IMR-90 (cell line): Measurements from ENCODE around the gene PSMD2. TPM values are rescaled to one million over a fixed set of nuclear protein-coding genes. Genes with fewer than 3 reads are reported as not detected.

Source experiments
- ATAC-seq: fragments of 200-7000 bp; cut with Tn5 transposase; 2 replicates; pipeline ENCODE4 v1.9.1; 2020; ENCODE audit warnings: low read depth, mild to moderate bottlenecking, moderate library complexity
- BruUV-seq: library from RNA; stranded (reverse); fragments of 400-500 nt; replicated peaks from 2 replicates; lab custom pipeline; 2021; lab: Mats Ljungman, UMichigan
- CTCF ChIA-PET: fragments of 300-600 bp; formaldehyde crosslinking; extraction: SDS; loops from one replicate; lab custom pipeline; 2021; ENCODE audit warnings: antibody characterized with exemption; lab: Yijun Ruan, JAX
- POLR2A ChIA-PET: fragments of 300-600 bp; sonication (Branson Sonifier 250); formaldehyde crosslinking; loops from one replicate; lab custom pipeline; 2022; ENCODE audit warnings: antibody characterized with exemption; ENCODE audit not compliant: unreplicated experiment; lab: Charles Lee
- DNase-seq: peaks from one replicate; pipeline ENCODE4 v3.0.0; 2013
- H2AFZ ChIP-seq: replicated peaks from 2 replicates; pipeline ENCODE3; 2013; ENCODE audit warnings: low read length, mild to moderate bottlenecking; ENCODE audit not compliant: poor library complexity
- H2AK5ac ChIP-seq: 2 replicates; pipeline ENCODE4 v1.6.1; 2013; ENCODE audit warnings: low read depth, low read length, inconsistent platforms
- H2AK9ac ChIP-seq: replicated peaks from 2 replicates; pipeline ENCODE3; 2013; ENCODE audit warnings: mild to moderate bottlenecking, low read depth, low read length, moderate library complexity; ENCODE audit not compliant: poor library complexity
- H2BK120ac ChIP-seq: 2 replicates; pipeline ENCODE4 v1.6.1; 2013; ENCODE audit warnings: low read depth, low read length, inconsistent platforms
- H2BK15ac ChIP-seq: 3 replicates; pipeline ENCODE4 v1.6.1; 2013; ENCODE audit warnings: low read depth, low read length, inconsistent platforms
- H2BK20ac ChIP-seq: 2 replicates; pipeline ENCODE4 v1.6.1; 2013; ENCODE audit warnings: low read depth, mild to moderate bottlenecking, inconsistent platforms, low read length, moderate library complexity
- H2BK5ac ChIP-seq: 2 replicates; pipeline ENCODE4 v1.6.1; 2013; ENCODE audit warnings: mild to moderate bottlenecking, low read depth, low read length, inconsistent platforms; ENCODE audit not compliant: poor library complexity, severe bottlenecking
- H3K14ac ChIP-seq: replicated peaks from 2 replicates; pipeline ENCODE4 v1.6.1; 2013; ENCODE audit warnings: low read depth, low read length, inconsistent platforms
- H3K18ac ChIP-seq: 2 replicates; pipeline ENCODE4 v1.6.1; 2013; ENCODE audit warnings: low read depth, low read length, control low read depth
- H3K23ac ChIP-seq: 2 replicates; pipeline ENCODE4 v1.6.1; 2013; ENCODE audit warnings: low read depth, low read length, inconsistent platforms
- H3K27ac ChIP-seq: 2 replicates; pipeline ENCODE4 v1.5.1; 2013; ENCODE audit warnings: mild to moderate bottlenecking, control low read depth, low read length; ENCODE audit not compliant: insufficient read depth
- H3K27me3 ChIP-seq: 2 replicates; pipeline ENCODE4 v1.6.1; 2013; ENCODE audit warnings: low read length; ENCODE audit not compliant: control insufficient read depth, insufficient read depth
- H3K36me3 ChIP-seq: 2 replicates; pipeline ENCODE4 v1.6.1; 2013; ENCODE audit warnings: low read length, mixed read lengths; ENCODE audit not compliant: control insufficient read depth, insufficient read depth
- H3K4ac ChIP-seq: 2 replicates; pipeline ENCODE4 v1.6.1; 2013; ENCODE audit warnings: low read depth, low read length, inconsistent platforms
- H3K4me1 ChIP-seq: 2 replicates; pipeline ENCODE4 v1.6.1; 2013; ENCODE audit warnings: low read length, mixed read lengths; ENCODE audit not compliant: control insufficient read depth, insufficient read depth
- H3K4me2 ChIP-seq: 2 replicates; pipeline ENCODE4 v1.6.1; 2013; ENCODE audit warnings: low read depth, mild to moderate bottlenecking, control low read depth, low read length, moderate library complexity
- H3K4me3 ChIP-seq: 2 replicates; pipeline ENCODE4 v1.5.1; 2013; ENCODE audit warnings: low read depth, mild to moderate bottlenecking, control low read depth, low read length, moderate library complexity; ENCODE audit not compliant: insufficient read depth
- H3K56ac ChIP-seq: 2 replicates; pipeline ENCODE4 v1.6.1; 2013; ENCODE audit warnings: low read length, inconsistent platforms; ENCODE audit not compliant: insufficient read depth; ENCODE audit errors: extremely low read depth
- H3K79me1 ChIP-seq, 2 experiments: 2 replicates each; pipeline ENCODE4 v1.6.1; 2013; ENCODE audit warnings: low read length in 2 of 2, inconsistent platforms in 1 of 2, low read depth in 1 of 2
- H3K9ac ChIP-seq: 2 replicates; pipeline ENCODE4 v1.6.1; 2013; ENCODE audit warnings: low read depth, low read length, control low read depth
- H3K9me1 ChIP-seq: 2 replicates; pipeline ENCODE4 v1.6.1; 2013; ENCODE audit warnings: low read length, inconsistent platforms; ENCODE audit not compliant: insufficient read depth
- H3K9me3 ChIP-seq: 2 replicates; pipeline ENCODE4 v1.6.1; 2013; ENCODE audit warnings: low read length; ENCODE audit not compliant: control insufficient read depth, insufficient read depth
- H4K20me1 ChIP-seq: 2 replicates; pipeline ENCODE4 v1.6.1; 2013; ENCODE audit warnings: low read length, inconsistent platforms; ENCODE audit not compliant: insufficient read depth
- H4K5ac ChIP-seq: 2 replicates; pipeline ENCODE4 v1.6.1; 2013; ENCODE audit warnings: mild to moderate bottlenecking, low read depth, low read length, control low read depth
- H4K8ac ChIP-seq, 2 experiments: 2 replicates each; pipeline ENCODE4 v1.6.1; 2013; ENCODE audit warnings: low read depth in 2 of 2, low read length in 2 of 2, control low read depth in 1 of 2, inconsistent platforms in 1 of 2
- H4K91ac ChIP-seq: 2 replicates; pipeline ENCODE4 v1.6.1; 2013; ENCODE audit warnings: low read depth, low read length, inconsistent platforms; ENCODE audit not compliant: insufficient read depth
- FOS ChIP-seq: fragments of 150-350 bp; IDR thresholded peaks from 2 replicates; pipeline ENCODE4 v1.6.1; 2016; ENCODE audit warnings: low read depth, low read length
- MAFK ChIP-seq: IDR thresholded peaks from 2 replicates; pipeline ENCODE4 v1.6.1; 2012; ENCODE audit warnings: low read depth, low read length, improper control_type of control experiment
- MXI1 ChIP-seq: IDR thresholded peaks from 2 replicates; pipeline ENCODE4 v1.6.1; 2012; ENCODE audit warnings: low read depth, mild to moderate bottlenecking, low read length, moderate library complexity, borderline replicate concordance
- NFE2L2 ChIP-seq: fragments of 150-350 bp; IDR thresholded peaks from 2 replicates; pipeline ENCODE4 v1.6.1; 2016; ENCODE audit warnings: low read depth, mild to moderate bottlenecking, low read length
- POLR2A ChIP-seq: IDR thresholded peaks from 2 replicates; pipeline ENCODE4 v1.6.1; 2012; ENCODE audit warnings: mild to moderate bottlenecking, low read depth, low read length
- RAD21 ChIP-seq: IDR thresholded peaks from 2 replicates; pipeline ENCODE4 v1.6.1; 2012; ENCODE audit warnings: low read length, improper control_type of control experiment
- WGBS, 2 experiments: methylation state at CpG; one replicate each; pipeline versions ENCODE4 v1.1.5 to v1.1.7; 2013; ENCODE audit warnings: missing lambda C conversion rate in 2 of 2; ENCODE audit not compliant: insufficient read length in 1 of 2; ENCODE audit errors: extremely low coverage in 2 of 2; 5-methylcytosine and 5-hydroxymethylcytosine counted together
- dilution Hi-C: fragments of 300-500 bp; cut with HindIII; formaldehyde crosslinking; loops from one replicate; pipeline ENCODE4 v1.14.3; 2018; ENCODE audit warnings: low sequenced_read_pairs; ENCODE audit not compliant: unreplicated experiment
- in situ Hi-C: fragments of 300-500 bp; cut with MboI; formaldehyde crosslinking; loops from 3 replicates; pipeline ENCODE4 v1.14.3; 2019; ENCODE audit warnings: low sequenced_read_pairs, inconsistent platforms, mixed read lengths
- intact Hi-C: fragments of 100-400 bp; cut with micrococcal nuclease; formaldehyde crosslinking; loops from 2 replicates; pipeline ENCODE4 v1.10.0; 2022
- polyA plus RNA-seq, 3 experiments: library from polyadenylated mRNA; depleted of rRNA; stranded (reverse); fragments of >200 nt; gene quantifications; 2 replicates each; pipeline ENCODE4 v1.2.3, GENCODE V29; 2012; ENCODE audit warnings: low replicate concordance in 1 of 3
- total RNA-seq: library from RNA; depleted of rRNA; stranded (reverse); fragments of >200 nt; gene quantifications from 2 replicates; pipeline ENCODE4 v1.2.3, GENCODE V29; 2012

The PSMD2 gene
- total and polyA plus RNA-seq, 2 of the 4 experiments (the other 2 are of a cell fraction), result 514 to 872 TPM

- Histone ChIP-seq H3K4ac (no peak overlapping the region), H3K27me3 (peaks cover 42% of the 10 kb centered on the region), H3K4me1 (no peaks in the 10 kb centered on the region), H4K5ac (no peak overlapping the region), H3K27ac (no peak overlapping the region), H4K8ac (no peak overlapping the region), H3K79me1 (no peaks in the 10 kb centered on the region), H2BK5ac (no peak overlapping the region), H2AK9ac (no peak overlapping the region), H3K4me2 (no peak overlapping the region), H4K91ac (no peak overlapping the region), H3K36me3 (no peaks in the 10 kb centered on the region), H2BK120ac (no peak overlapping the region), H3K23ac (no peak overlapping the region), H3K18ac (no peak overlapping the region), H3K9me3 (peaks cover 3% of the 10 kb centered on the region), H3K14ac (no peak overlapping the region), H2AK5ac (no peak overlapping the region), H3K56ac (no peak overlapping the region), H2AFZ (no peak overlapping the region), H3K4me3 (no peak overlapping the region), H3K9me1 (no peaks in the 10 kb centered on the region), H4K20me1 (no peaks in the 10 kb centered on the region), H3K9ac (no peak overlapping the region), H2BK20ac (no peak overlapping the region), H2BK15ac (no peak overlapping the region)
- ChIA-PET CTCF (no interaction called here), POLR2A (interaction anchor here (0.5 kb wide), 1 partner anchor 256 kb away, joined by 11 read pairs; no protein-coding TSS in a partner anchor)
- DNase-seq (no peak), ATAC-seq (no peak)
- in situ Hi-C loops, result loop anchor here (10.0 kb wide), 1 partner anchor 389 kb away; no protein-coding TSS in a partner anchor
- dilution Hi-C loops, result no loop called here
- 76% methylated on average over 5 of the region's 8 CpGs; no CpG with 5 or more reads in 1 of the 2 experiments for WGBS, 2 experiments
- no TSS peak for BruUV-seq
- TF ChIP-seq FOS, result no peak
- no peak for TF ChIP-seq NFE2L2
- no peak for TF ChIP-seq POLR2A
- no peak for TF ChIP-seq RAD21
- TF ChIP-seq MAFK, result no peak
- no peak for TF ChIP-seq MXI1
- intact Hi-C loops, result loop anchor here (1.0 kb wide), 1 partner anchor 388 kb away; no protein-coding TSS in a partner anchor
These were observed 15.4 kb upstream of the PSMD2 start for GRCh38 chr3:184283681-184284080.
